Gastroesophageal sphincter (tissue), 4 donors: ENCODE measurements around the gene EED. TPM values are rescaled to one million over a fixed set of nuclear protein-coding genes. Genes with fewer than 3 reads are reported as not detected.

Source experiments
- ATAC-seq: fragments of 150-250 bp; one replicate; pipeline ENCODE4 v1.9.1; 2016; ENCODE audit warnings: mild to moderate bottlenecking, moderate library complexity
- H3K27ac ChIP-seq, 4 donors: fragments of 200-600 bp; sonication (generic) in 3 of 4; 1 replicate in 3 of 4; 2 replicates in 1 of 4; pipeline ENCODE4 v1.5.1; 2016 to 2019
- H3K27me3 ChIP-seq: fragments of 200-600 bp; sonication (generic); one replicate; pipeline ENCODE4 v1.5.1; 2019
- H3K36me3 ChIP-seq, 2 donors: fragments of 200-600 bp; sonication (generic); one replicate each; pipeline ENCODE4 v1.5.1; 2019; ENCODE audit warnings: control low read depth in 1 of 2
- H3K4me1 ChIP-seq, 3 donors: fragments of 200-600 bp; sonication (generic); 1 replicate in 2 of 3; 2 replicates in 1 of 3; pipeline ENCODE4 v1.5.1; 2016 to 2019; ENCODE audit warnings: control low read depth in 2 of 3
- H3K4me3 ChIP-seq, 2 donors: fragments of 200-600 bp; sonication (generic); one replicate each; pipeline ENCODE4 v1.5.1; 2019; ENCODE audit warnings: mild to moderate bottlenecking in 1 of 2, moderate library complexity in 1 of 2
- H3K9me3 ChIP-seq, 3 donors: fragments of 200-600 bp; sonication (generic); one replicate each; pipeline ENCODE4 v1.5.1; 2017 to 2019; ENCODE audit warnings: control low read depth in 2 of 3
- EP300 ChIP-seq: sonication (generic); formaldehyde crosslinking; IDR thresholded peaks from one replicate; pipeline ENCODE4 v1.6.1; 2017; ENCODE audit warnings: antibody characterized with exemption, mild to moderate bottlenecking
- POLR2A ChIP-seq, 2 donors: fragments of 450-650 bp; IDR thresholded peaks; one replicate each; pipeline ENCODE4 v1.6.1; 2017; ENCODE audit warnings: antibody characterized with exemption in 2 of 2, mild to moderate bottlenecking in 2 of 2, moderate library complexity in 1 of 2
- POLR2AphosphoS5 ChIP-seq: sonication (generic); formaldehyde crosslinking; IDR thresholded peaks from one replicate; pipeline ENCODE4 v1.6.1; 2017; ENCODE audit warnings: antibody characterized with exemption
- WGBS, 2 donors: methylation state at CpG; one replicate each; pipeline ENCODE4 v1.1.5; 2018; ENCODE audit warnings: low coverage in 1 of 2; 5-methylcytosine and 5-hydroxymethylcytosine counted together
- total RNA-seq, 4 donors: library from RNA; depleted of rRNA; stranded (reverse); fragments of >200 nt; gene quantifications; one replicate each; pipeline ENCODE4 v1.1.0, GENCODE V29; 2016
- TF ChIP-seq, protein P1 (sequence below), 4 experiments: fragments of 200-600 bp in 2 of 4; fragments of 450-650 bp in 2 of 4; sonication (generic) in 1 of 4; IDR thresholded peaks; one replicate each; pipeline ENCODE4 v1.5.1; 2017 to 2019; ENCODE audit warnings: antibody characterized with exemption in 4 of 4, mild to moderate bottlenecking in 2 of 4, moderate library complexity in 2 of 4

EED gene
- total RNA-seq, 4 donors from 2014 or later = 11.7 to 27.1 (median 16.6) TPM

- peaks cover 0 to 5% (median 0%) of the 10 kb centered on the region in 3 donors for H3K4me1 ChIP-seq
- TF ChIP-seq EP300 (no peak), POLR2A (IDR thresholded peaks at IDR 0.05) (no peak), POLR2AphosphoS5 (no peak)
- TF ChIP-seq, protein P1, sequence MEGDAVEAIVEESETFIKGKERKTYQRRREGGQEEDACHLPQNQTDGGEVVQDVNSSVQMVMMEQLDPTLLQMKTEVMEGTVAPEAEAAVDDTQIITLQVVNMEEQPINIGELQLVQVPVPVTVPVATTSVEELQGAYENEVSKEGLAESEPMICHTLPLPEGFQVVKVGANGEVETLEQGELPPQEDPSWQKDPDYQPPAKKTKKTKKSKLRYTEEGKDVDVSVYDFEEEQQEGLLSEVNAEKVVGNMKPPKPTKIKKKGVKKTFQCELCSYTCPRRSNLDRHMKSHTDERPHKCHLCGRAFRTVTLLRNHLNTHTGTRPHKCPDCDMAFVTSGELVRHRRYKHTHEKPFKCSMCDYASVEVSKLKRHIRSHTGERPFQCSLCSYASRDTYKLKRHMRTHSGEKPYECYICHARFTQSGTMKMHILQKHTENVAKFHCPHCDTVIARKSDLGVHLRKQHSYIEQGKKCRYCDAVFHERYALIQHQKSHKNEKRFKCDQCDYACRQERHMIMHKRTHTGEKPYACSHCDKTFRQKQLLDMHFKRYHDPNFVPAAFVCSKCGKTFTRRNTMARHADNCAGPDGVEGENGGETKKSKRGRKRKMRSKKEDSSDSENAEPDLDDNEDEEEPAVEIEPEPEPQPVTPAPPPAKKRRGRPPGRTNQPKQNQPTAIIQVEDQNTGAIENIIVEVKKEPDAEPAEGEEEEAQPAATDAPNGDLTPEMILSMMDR (IDR thresholded peaks at IDR 0.05) = no peak
- no peak for ATAC-seq
- no peaks in the 10 kb centered on the region for H3K9me3 ChIP-seq
- no peaks in the 10 kb centered on the region for H3K36me3 ChIP-seq
- H3K27me3 ChIP-seq = no peaks in the 10 kb centered on the region
- 88 to 92% methylated on average over 5 to 11 of the region's 11 CpGs for WGBS, 2 donors
- no peak overlapping the region for H3K4me3 ChIP-seq
- H3K27ac ChIP-seq = no peak overlapping the region
Measured at GRCh38 chr11:86205421-86206336, 38.9 kb upstream of the EED start.

DNA sequence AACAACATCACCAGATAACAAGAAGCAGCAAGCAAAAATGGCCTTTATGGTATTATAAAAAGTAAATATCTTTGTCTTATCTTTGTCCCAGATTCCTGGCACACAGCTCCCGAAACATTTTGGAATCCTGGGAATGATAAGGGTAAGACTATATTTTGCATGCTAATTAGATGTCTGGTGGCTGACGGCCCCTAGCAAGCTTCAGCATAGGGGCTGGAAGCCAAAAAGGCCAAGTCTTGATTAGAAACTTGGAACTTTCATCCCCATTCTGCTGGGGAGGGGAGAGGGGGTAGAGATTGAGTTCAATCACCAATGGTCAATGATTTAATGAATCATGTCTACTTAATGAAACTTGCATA is 38.2 kb upstream of the EED start:
- no peak for ATAC-seq
- no peaks in the 10 kb centered on the region for H3K36me3 ChIP-seq
- no peak overlapping the region for H3K4me3 ChIP-seq
- H3K9me3 ChIP-seq = no peaks in the 10 kb centered on the region
- no peak overlapping the region for H3K27ac ChIP-seq
- H3K4me1 ChIP-seq = peaks cover 0 to 4% (median 0%) of the 10 kb centered on the region in 3 donors
- TF ChIP-seq POLR2AphosphoS5 = no peak
- TF ChIP-seq POLR2A (IDR thresholded peaks at IDR 0.05) = no peak
- no peak for TF ChIP-seq EP300
- TF ChIP-seq, protein P1 (IDR thresholded peaks at IDR 0.05) = no peak
- H3K27me3 ChIP-seq = no peaks in the 10 kb centered on the region
- WGBS, 2 donors = 60% methylated on average over 1 of the region's 2 CpGs

GRCh38 chr11:86207413-86207812 is 37.1 kb upstream of the EED start:
- WGBS, 2 donors = 95 to 100% methylated on average over 2 of the region's 2 CpGs
- no peaks in the 10 kb centered on the region for H3K27me3 ChIP-seq
- no peak for ATAC-seq
- H3K4me1 ChIP-seq = no peaks in the 10 kb centered on the region
- no peaks in the 10 kb centered on the region for H3K36me3 ChIP-seq
- TF ChIP-seq POLR2AphosphoS5 (no peak), EP300 (no peak), POLR2A (IDR thresholded peaks at IDR 0.05) (no peak)
- TF ChIP-seq, protein P1 (IDR thresholded peaks at IDR 0.05) = no peak
- no peaks in the 10 kb centered on the region for H3K9me3 ChIP-seq
- H3K27ac ChIP-seq = no peak overlapping the region
- no peak overlapping the region for H3K4me3 ChIP-seq

DNA sequence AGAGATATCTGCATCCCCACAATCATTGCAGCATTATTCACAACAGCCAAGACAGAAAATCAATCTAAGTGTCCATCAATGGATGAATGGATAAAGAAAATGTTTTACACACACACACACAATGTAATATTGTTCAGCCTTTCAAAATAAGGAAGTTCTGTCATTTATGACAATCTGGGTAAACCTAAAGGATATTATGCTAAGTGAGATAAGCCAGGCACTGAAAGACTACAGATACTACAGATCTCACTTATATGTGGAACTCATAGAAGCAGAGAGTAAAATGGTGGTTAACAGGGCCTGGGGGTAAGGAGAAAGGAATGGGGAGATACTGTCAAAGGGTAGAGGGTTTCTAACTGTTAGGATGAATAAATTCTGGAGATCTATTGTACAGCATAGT is 36.0 kb upstream of the EED start:
- no peaks in the 10 kb centered on the region for H3K36me3 ChIP-seq
- TF ChIP-seq, protein P1 (IDR thresholded peaks at IDR 0.05) = no peak
- TF ChIP-seq EP300 (no peak), POLR2A (IDR thresholded peaks at IDR 0.05) (no peak), POLR2AphosphoS5 (no peak)
- no peak overlapping the region for H3K27ac ChIP-seq
- H3K27me3 ChIP-seq = no peaks in the 10 kb centered on the region
- no peaks in the 10 kb centered on the region for H3K9me3 ChIP-seq
- ATAC-seq = no peak
- H3K4me3 ChIP-seq = no peak overlapping the region
- H3K4me1 ChIP-seq = no peaks in the 10 kb centered on the region
